ENCODE measurements around the gene DCP1B.
A peak's percentile ranks its signal among the peaks of the same experiment; 100 is the strongest.

DCP1B gene

GRCh38 chr12:1908758-1909157 lies 95.5 kb downstream of the DCP1B start:
- H3K4me3 ChIP-seq (ENCODE audit: low read depth, low read length), result no peak overlapping the region
- H3K27ac ChIP-seq (ENCODE audit: low read depth, low read length), result no peak overlapping the region
- H3K9me3 ChIP-seq (ENCODE audit: control insufficient read depth, insufficient read depth, low read length), result peaks cover 8% of the 10 kb centered on the region; the same call in 1 of the 2 replicates
- no peak overlapping the region for H3K9ac ChIP-seq (ENCODE audit: low read depth, low read length)
- no peaks in the 10 kb centered on the region for H3K4me1 ChIP-seq (ENCODE audit: control insufficient read depth, insufficient read depth, low read length)
- H3K36me3 ChIP-seq (ENCODE audit: control insufficient read depth, insufficient read depth, low read length), result no peaks in the 10 kb centered on the region
- H3K27me3 ChIP-seq (ENCODE audit: control insufficient read depth, insufficient read depth, low read length), result no peaks in the 10 kb centered on the region

- Histone ChIP-seq H3K27me3 (ENCODE audit: control insufficient read depth, insufficient read depth, low read length) (no peaks in the 10 kb centered on the region), H3K4me3 (ENCODE audit: low read depth, low read length) (peak overlapping the region; percentile 49; the same call in 1 of the 2 replicates), H3K4me1 (ENCODE audit: control insufficient read depth, insufficient read depth, low read length) (no peaks in the 10 kb centered on the region), H3K9ac (ENCODE audit: low read depth, low read length) (no peak overlapping the region), H3K9me3 (ENCODE audit: control insufficient read depth, insufficient read depth, low read length) (peaks cover 8% of the 10 kb centered on the region; the same call in 1 of the 2 replicates), H3K27ac (ENCODE audit: low read depth, low read length) (no peak overlapping the region), H3K36me3 (ENCODE audit: control insufficient read depth, insufficient read depth, low read length) (no peaks in the 10 kb centered on the region)
Measured at GRCh38 chr12:1907652-1908611, 96.3 kb downstream of the DCP1B start.

DNA sequence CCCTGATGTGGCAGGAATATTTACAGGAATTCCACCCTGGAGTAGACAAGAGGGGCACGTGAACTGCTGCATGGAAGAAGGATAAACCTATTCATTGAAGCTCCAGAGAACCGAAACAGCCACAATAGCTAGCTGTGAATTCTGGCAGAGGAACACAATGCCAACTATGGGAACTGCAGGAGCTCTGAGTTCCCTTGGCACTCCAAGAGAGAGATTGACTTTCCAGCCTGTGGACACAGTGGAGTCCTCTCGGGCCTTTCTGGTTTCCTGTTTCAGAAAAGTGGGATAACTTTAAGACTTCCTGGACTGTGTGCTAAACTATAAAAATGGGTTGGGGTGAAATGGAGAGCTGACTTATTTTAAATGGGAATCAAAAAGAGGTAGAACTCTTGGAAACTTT lies 97.7 kb downstream of the DCP1B start:
- Histone ChIP-seq H3K27me3 (ENCODE audit: control insufficient read depth, insufficient read depth, low read length) (no peaks in the 10 kb centered on the region), H3K4me1 (ENCODE audit: control insufficient read depth, insufficient read depth, low read length) (no peaks in the 10 kb centered on the region), H3K9ac (ENCODE audit: low read depth, low read length) (no peak overlapping the region), H3K9me3 (ENCODE audit: control insufficient read depth, insufficient read depth, low read length) (peaks cover 8% of the 10 kb centered on the region; the same call in 1 of the 2 replicates), H3K27ac (ENCODE audit: low read depth, low read length) (no peak overlapping the region), H3K4me3 (ENCODE audit: low read depth, low read length) (no peak overlapping the region), H3K36me3 (ENCODE audit: control insufficient read depth, insufficient read depth, low read length) (no peaks in the 10 kb centered on the region)

DNA sequence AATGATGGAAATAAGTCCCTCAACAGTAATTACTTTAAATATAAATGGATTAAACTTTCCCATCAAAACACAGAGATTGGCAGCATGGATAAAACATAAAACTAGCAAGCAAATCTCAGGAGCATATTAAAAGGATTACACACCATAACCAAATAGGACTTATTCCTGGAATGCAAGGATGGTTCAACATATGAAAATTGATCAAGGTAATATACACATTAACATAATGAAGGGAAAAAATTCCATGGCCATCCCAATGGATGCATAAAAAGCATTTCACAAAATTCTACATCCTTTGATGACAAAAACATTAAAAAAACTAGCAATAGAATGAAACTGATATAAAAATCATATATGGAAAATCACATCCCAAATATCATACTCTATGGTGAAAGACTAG lies 99.4 kb downstream of the DCP1B start:
- no peaks in the 10 kb centered on the region for H3K27me3 ChIP-seq (ENCODE audit: control insufficient read depth, insufficient read depth, low read length)
- H3K9ac ChIP-seq (ENCODE audit: low read depth, low read length), result no peak overlapping the region
- no peak overlapping the region for H3K27ac ChIP-seq (ENCODE audit: low read depth, low read length)
- no peaks in the 10 kb centered on the region for H3K36me3 ChIP-seq (ENCODE audit: control insufficient read depth, insufficient read depth, low read length)
- peaks cover 8% of the 10 kb centered on the region; the same call in 1 of the 2 replicates for H3K9me3 ChIP-seq (ENCODE audit: control insufficient read depth, insufficient read depth, low read length)
- no peak overlapping the region for H3K4me3 ChIP-seq (ENCODE audit: low read depth, low read length)
- H3K4me1 ChIP-seq (ENCODE audit: control insufficient read depth, insufficient read depth, low read length), result no peaks in the 10 kb centered on the region

GRCh38 chr12:1896964-1897363 lies 107.3 kb downstream of the DCP1B start:
- no peak overlapping the region for H3K27ac ChIP-seq (ENCODE audit: low read depth, low read length)

More at GRCh38 chr12:1896964-1897363, 107.3 kb downstream of the DCP1B start:
- Histone ChIP-seq H3K9me3 (ENCODE audit: control insufficient read depth, insufficient read depth, low read length) (no peaks in the 10 kb centered on the region), H3K4me1 (ENCODE audit: control insufficient read depth, insufficient read depth, low read length) (no peaks in the 10 kb centered on the region), H3K27me3 (ENCODE audit: control insufficient read depth, insufficient read depth, low read length) (no peaks in the 10 kb centered on the region), H3K9ac (ENCODE audit: low read depth, low read length) (no peak overlapping the region), H3K4me3 (ENCODE audit: low read depth, low read length) (no peak overlapping the region), H3K36me3 (ENCODE audit: control insufficient read depth, insufficient read depth, low read length) (no peaks in the 10 kb centered on the region)

Measured in HUES48 (cell line).